ENCODE results near the gene SLC22A5.
"Not testable (repeated sequence)": the region's sequence is repeated elsewhere in the genome, so short reads cannot be mapped to it uniquely, and the experiment has no call there.

The SLC22A5 gene

DNA sequence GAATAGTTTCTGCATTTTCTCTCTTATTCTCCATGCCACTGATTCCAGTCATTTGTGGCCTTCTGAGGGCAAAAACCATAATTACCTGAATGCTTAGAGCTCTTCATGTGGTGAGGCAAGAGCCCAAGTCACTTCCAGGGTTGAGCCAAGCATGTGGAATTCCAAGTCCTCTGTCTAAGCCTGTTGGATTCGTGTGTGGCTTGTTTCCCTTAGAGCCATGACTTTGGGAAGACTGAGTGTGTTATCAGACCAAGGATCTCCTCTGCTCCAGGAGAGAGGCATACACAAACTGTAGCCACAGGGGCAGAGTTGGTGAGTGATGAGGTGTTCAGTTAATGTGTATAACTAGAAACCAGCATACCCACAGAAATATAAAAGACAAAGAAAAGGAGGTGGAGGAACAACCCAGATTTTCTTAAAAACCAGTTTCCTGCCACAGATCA, 27.1 kb downstream of the SLC22A5 start:
- no peaks in the 10 kb centered on the region for H3K27me3 ChIP-seq (ENCODE audit: insufficient read depth, low read depth)
- no peak overlapping the region for H3K4me3 ChIP-seq (IDR thresholded peaks at IDR 0.05; ENCODE audit: insufficient read depth, low read depth, low read length)
- no peak overlapping the region for H3K4me2 ChIP-seq
- no peak overlapping the region for H3K9ac ChIP-seq
- H4K20me1 ChIP-seq (ENCODE audit: insufficient read depth) = no peaks in the 10 kb centered on the region
- H3K79me2 ChIP-seq (ENCODE audit: insufficient read depth, low read depth) = no peaks in the 10 kb centered on the region
- no peaks in the 10 kb centered on the region for H3K36me3 ChIP-seq (ENCODE audit: insufficient read depth)
- H3K4me1 ChIP-seq (ENCODE audit: low read depth, poor library complexity, severe bottlenecking) = no peaks in the 10 kb centered on the region
- H2AFZ ChIP-seq (ENCODE audit: low read depth) = no peak overlapping the region
- no peak overlapping the region for H3K27ac ChIP-seq
- TF ChIP-seq, protein P1, sequence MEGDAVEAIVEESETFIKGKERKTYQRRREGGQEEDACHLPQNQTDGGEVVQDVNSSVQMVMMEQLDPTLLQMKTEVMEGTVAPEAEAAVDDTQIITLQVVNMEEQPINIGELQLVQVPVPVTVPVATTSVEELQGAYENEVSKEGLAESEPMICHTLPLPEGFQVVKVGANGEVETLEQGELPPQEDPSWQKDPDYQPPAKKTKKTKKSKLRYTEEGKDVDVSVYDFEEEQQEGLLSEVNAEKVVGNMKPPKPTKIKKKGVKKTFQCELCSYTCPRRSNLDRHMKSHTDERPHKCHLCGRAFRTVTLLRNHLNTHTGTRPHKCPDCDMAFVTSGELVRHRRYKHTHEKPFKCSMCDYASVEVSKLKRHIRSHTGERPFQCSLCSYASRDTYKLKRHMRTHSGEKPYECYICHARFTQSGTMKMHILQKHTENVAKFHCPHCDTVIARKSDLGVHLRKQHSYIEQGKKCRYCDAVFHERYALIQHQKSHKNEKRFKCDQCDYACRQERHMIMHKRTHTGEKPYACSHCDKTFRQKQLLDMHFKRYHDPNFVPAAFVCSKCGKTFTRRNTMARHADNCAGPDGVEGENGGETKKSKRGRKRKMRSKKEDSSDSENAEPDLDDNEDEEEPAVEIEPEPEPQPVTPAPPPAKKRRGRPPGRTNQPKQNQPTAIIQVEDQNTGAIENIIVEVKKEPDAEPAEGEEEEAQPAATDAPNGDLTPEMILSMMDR (conservative IDR thresholded peaks at IDR 0.05; ENCODE audit: low read depth, low read length) = no peak

DNA sequence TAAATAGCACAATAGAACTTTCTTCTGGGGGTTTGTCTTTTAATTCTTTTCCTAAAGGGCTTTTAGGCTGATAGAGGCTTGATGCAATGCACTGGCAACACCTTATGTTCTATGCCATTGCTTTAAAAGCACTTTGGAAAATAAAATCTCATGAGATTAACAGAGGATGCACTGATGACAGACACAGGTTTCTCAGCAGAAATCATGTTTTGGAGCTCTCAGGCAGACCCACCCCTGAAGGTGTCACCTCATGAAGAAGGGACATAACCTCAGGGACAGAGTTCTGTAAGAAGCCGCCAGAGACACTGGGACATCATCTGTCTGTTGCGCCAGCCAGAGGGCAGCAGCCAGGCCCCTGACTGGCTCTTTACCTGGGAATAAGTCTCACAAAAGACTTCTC, 27.7 kb downstream of the SLC22A5 start:
- Histone ChIP-seq H3K9ac (no peak overlapping the region), H2AFZ (ENCODE audit: low read depth) (no peak overlapping the region), H3K36me3 (ENCODE audit: insufficient read depth) (no peaks in the 10 kb centered on the region), H3K4me3 (IDR thresholded peaks at IDR 0.05; ENCODE audit: insufficient read depth, low read depth, low read length) (no peak overlapping the region), H3K27ac (no peak overlapping the region), H3K4me2 (no peak overlapping the region), H3K27me3 (ENCODE audit: insufficient read depth, low read depth) (no peaks in the 10 kb centered on the region), H4K20me1 (ENCODE audit: insufficient read depth) (no peaks in the 10 kb centered on the region), H3K4me1 (ENCODE audit: low read depth, poor library complexity, severe bottlenecking) (no peaks in the 10 kb centered on the region), H3K79me2 (ENCODE audit: insufficient read depth, low read depth) (no peaks in the 10 kb centered on the region)
- TF ChIP-seq, protein P1 (conservative IDR thresholded peaks at IDR 0.05; ENCODE audit: low read depth, low read length) = no peak

DNA sequence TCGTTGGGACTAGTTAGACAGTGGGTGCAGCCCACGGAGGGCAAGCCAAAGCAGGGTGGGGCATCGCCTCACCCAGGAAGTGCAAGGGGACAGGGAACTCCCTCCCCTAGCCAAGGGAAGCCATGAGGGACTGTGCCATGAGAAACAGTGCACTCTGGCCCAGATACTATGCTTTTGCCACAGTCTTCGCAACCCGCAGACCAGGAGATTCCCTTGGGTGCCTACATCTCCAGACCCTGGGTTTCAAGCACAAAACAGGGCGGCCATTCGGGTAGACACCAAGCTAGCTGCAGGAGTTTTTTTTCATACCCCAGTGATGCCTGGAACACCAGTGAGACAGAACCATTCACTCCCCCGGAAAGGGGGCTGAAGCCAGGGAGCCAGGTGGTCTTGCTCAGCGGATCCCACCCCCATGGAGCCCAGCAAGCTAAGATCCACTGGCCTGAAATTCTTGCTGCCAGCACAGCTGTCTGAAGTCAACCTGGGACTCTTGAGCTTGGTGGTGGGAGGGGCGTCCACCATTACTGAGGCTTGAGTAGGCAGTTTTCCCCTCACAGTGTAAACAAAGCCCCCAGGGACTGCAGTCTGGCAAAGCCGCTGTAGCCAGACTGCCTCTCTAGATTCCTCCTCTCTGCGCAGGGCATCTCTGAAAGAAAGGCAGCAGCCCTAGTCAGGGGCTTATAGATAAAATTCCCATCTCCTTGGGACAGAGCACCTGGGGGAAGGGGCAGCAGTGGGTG, 28.6 kb downstream of the SLC22A5 start:
- not testable (repeated sequence) for H4K20me1 ChIP-seq (ENCODE audit: insufficient read depth); H2AFZ ChIP-seq (ENCODE audit: low read depth); H3K36me3 ChIP-seq (ENCODE audit: insufficient read depth); H3K79me2 ChIP-seq (ENCODE audit: insufficient read depth, low read depth); H3K4me3 ChIP-seq (IDR thresholded peaks at IDR 0.05; ENCODE audit: insufficient read depth, low read depth, low read length); H3K9ac ChIP-seq; H3K4me1 ChIP-seq (ENCODE audit: low read depth, poor library complexity, severe bottlenecking); H3K27ac ChIP-seq; H3K27me3 ChIP-seq (ENCODE audit: insufficient read depth, low read depth); H3K4me2 ChIP-seq

DNA sequence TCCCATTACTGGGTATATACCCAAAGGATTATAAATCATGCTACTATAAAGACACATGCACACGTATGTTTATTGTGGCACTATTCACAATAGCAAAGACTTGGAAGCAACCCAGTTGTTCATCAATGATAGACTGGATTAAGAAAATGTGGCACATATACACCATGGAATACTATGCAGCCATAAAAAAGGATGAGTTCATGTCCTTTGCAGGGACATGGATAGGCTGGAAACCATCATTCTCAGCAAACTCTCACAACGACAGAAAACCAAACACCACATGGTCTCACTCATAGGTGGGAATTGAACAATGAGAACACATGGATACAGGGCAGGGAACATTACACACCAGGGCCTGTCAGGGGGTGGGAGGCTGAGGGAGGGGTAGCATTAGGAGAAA, 34.5 kb downstream of the SLC22A5 start:
- not testable (repeated sequence) for H3K36me3 ChIP-seq (ENCODE audit: insufficient read depth); H3K4me2 ChIP-seq; H3K27ac ChIP-seq; H3K79me2 ChIP-seq (ENCODE audit: insufficient read depth, low read depth); H2AFZ ChIP-seq (ENCODE audit: low read depth); H3K9ac ChIP-seq; H3K4me3 ChIP-seq (IDR thresholded peaks at IDR 0.05; ENCODE audit: insufficient read depth, low read depth, low read length); H4K20me1 ChIP-seq (ENCODE audit: insufficient read depth); H3K4me1 ChIP-seq (ENCODE audit: low read depth, poor library complexity, severe bottlenecking); H3K27me3 ChIP-seq (ENCODE audit: insufficient read depth, low read depth)

DNA sequence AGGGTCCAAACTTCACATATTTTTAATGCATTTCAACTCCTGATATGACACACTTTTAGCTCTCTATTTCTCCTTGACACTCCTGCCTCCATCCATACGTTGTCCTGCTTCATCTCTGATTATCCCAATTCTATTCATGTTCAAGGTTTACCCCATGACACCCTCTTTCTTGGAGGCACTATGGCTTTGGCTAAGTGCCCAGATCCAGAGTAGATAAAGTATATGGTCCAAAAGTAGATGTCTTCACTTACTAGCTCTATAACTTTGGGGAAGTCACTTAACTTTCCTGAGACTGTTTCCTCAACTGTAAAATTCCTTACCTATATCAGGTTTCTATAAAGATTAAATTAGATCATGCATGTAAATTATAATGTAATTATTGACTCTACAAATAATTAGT, 36.1 kb downstream of the SLC22A5 start:
- no peak overlapping the region for H2AFZ ChIP-seq (ENCODE audit: low read depth)
- TF ChIP-seq, protein P1 (conservative IDR thresholded peaks at IDR 0.05; ENCODE audit: low read depth, low read length) = no peak

More for the DNA sequence above, 36.1 kb downstream of the SLC22A5 start:
- H3K79me2 ChIP-seq (ENCODE audit: insufficient read depth, low read depth) = no peaks in the 10 kb centered on the region
- no peak overlapping the region for H3K27ac ChIP-seq
- no peaks in the 10 kb centered on the region for H3K27me3 ChIP-seq (ENCODE audit: insufficient read depth, low read depth)
- no peak overlapping the region for H3K4me3 ChIP-seq (IDR thresholded peaks at IDR 0.05; ENCODE audit: insufficient read depth, low read depth, low read length)
- no peaks in the 10 kb centered on the region for H3K36me3 ChIP-seq (ENCODE audit: insufficient read depth)
- no peak overlapping the region for H3K4me2 ChIP-seq
- peaks cover 15% of the 10 kb centered on the region for H3K4me1 ChIP-seq (ENCODE audit: low read depth, poor library complexity, severe bottlenecking)
- H4K20me1 ChIP-seq (ENCODE audit: insufficient read depth) = no peaks in the 10 kb centered on the region
- no peak overlapping the region for H3K9ac ChIP-seq

Data from KMS-11 (cell line).